Peyer's patch (tissue), 4 donors: ENCODE measurements around the gene DHODH. TPM values are rescaled to one million over a fixed set of nuclear protein-coding genes. Genes with fewer than 3 reads are reported as not detected.

Experiments used
- DNase-seq, 3 donors: peaks; one replicate each; pipeline ENCODE4 v3.0.0-alpha.2; 2017 to 2019
- H3K27ac ChIP-seq, 4 donors: fragments of 200-600 bp; sonication (generic); one replicate each; pipeline ENCODE4 v1.5.1; 2016 to 2019
- H3K27me3 ChIP-seq, 2 donors: fragments of 200-600 bp; sonication (generic); one replicate each; pipeline ENCODE4 v1.5.1; 2019
- H3K36me3 ChIP-seq, 3 donors: fragments of 200-600 bp; sonication (generic); one replicate each; pipeline ENCODE4 v1.5.1; 2016 to 2019
- H3K4me1 ChIP-seq, 4 donors: fragments of 200-600 bp; sonication (generic); one replicate each; pipeline ENCODE4 v1.5.1; 2016 to 2019
- H3K4me3 ChIP-seq, 4 donors: fragments of 200-600 bp; sonication (generic); 1 replicate in 3 of 4; 2 replicates in 1 of 4; pipeline ENCODE4 v1.5.1; 2016 to 2019; ENCODE audit warnings: mild to moderate bottlenecking in 1 of 4
- H3K9me3 ChIP-seq, 4 donors: fragments of 200-600 bp; sonication (generic); one replicate each; pipeline ENCODE4 v1.5.1; 2016 to 2019; ENCODE audit warnings: mild to moderate bottlenecking in 1 of 4
- CTCF ChIP-seq, 6 experiments: fragments of 450-650 bp in 4 of 6; fragments of 200-600 bp in 2 of 6; sonication (generic) in 1 of 6; IDR thresholded peaks; one replicate each; pipeline ENCODE4 v1.5.1; 2017 to 2019; ENCODE audit warnings: antibody characterized with exemption in 6 of 6, mild to moderate bottlenecking in 3 of 6, moderate library complexity in 1 of 6
- POLR2A ChIP-seq, 2 donors: fragments of 450-650 bp; IDR thresholded peaks; one replicate each; pipeline ENCODE4 v1.5.1; 2017; ENCODE audit warnings: antibody characterized with exemption in 2 of 2, mild to moderate bottlenecking in 2 of 2, moderate library complexity in 2 of 2
- total RNA-seq, 4 donors: library from RNA; depleted of rRNA; stranded (reverse); fragments of >200 nt; gene quantifications; one replicate each; pipeline ENCODE4 v1.1.0, GENCODE V29; 2016

Gene DHODH
- total RNA-seq, 4 donors from 2014 or later: 0.88 to 8.9 (median 5.8) TPM

DNA sequence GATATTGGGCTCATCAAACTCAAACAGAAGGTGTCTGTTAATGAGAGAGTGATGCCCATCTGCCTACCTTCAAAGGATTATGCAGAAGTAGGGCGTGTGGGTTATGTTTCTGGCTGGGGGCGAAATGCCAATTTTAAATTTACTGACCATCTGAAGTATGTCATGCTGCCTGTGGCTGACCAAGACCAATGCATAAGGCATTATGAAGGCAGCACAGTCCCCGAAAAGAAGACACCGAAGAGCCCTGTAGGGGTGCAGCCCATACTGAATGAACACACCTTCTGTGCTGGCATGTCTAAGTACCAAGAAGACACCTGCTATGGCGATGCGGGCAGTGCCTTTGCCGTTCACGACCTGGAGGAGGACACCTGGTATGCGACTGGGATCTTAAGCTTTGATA is 51.9 kb downstream of the DHODH start:
- no peak overlapping the region for H3K4me3 ChIP-seq
- DNase-seq: no peak
- H3K36me3 ChIP-seq: no peaks in the 10 kb centered on the region
- H3K9me3 ChIP-seq: no peaks in the 10 kb centered on the region
- TF ChIP-seq POLR2A (IDR thresholded peaks at IDR 0.05) (no peak), CTCF (IDR thresholded peaks at IDR 0.05) (no peak)
- no peaks in the 10 kb centered on the region for H3K4me1 ChIP-seq
- H3K27me3 ChIP-seq: no peaks in the 10 kb centered on the region
- no peak overlapping the region for H3K27ac ChIP-seq

GRCh38 chr16:72061564-72061963 is 53.0 kb downstream of the DHODH start:
- H3K27ac ChIP-seq: no peak overlapping the region
- TF ChIP-seq POLR2A (IDR thresholded peaks at IDR 0.05) (no peak), CTCF (IDR thresholded peaks at IDR 0.05) (no peak)
- DNase-seq: no peak
- H3K36me3 ChIP-seq: no peaks in the 10 kb centered on the region
- H3K9me3 ChIP-seq: no peaks in the 10 kb centered on the region
- no peaks in the 10 kb centered on the region for H3K27me3 ChIP-seq
- no peak overlapping the region for H3K4me3 ChIP-seq
- no peaks in the 10 kb centered on the region for H3K4me1 ChIP-seq

GRCh38 chr16:72064361-72064894 is 55.9 kb downstream of the DHODH start:
- no peak overlapping the region for H3K27ac ChIP-seq
- no peaks in the 10 kb centered on the region for H3K27me3 ChIP-seq
- H3K9me3 ChIP-seq: no peaks in the 10 kb centered on the region
- no peak for TF ChIP-seq POLR2A (IDR thresholded peaks at IDR 0.05)
- TF ChIP-seq CTCF (IDR thresholded peaks at IDR 0.05): no peak
- no peak for DNase-seq
- H3K4me1 ChIP-seq: no peaks in the 10 kb centered on the region
- H3K36me3 ChIP-seq: no peaks in the 10 kb centered on the region
- H3K4me3 ChIP-seq: no peak overlapping the region

- DNase-seq: no peak
- TF ChIP-seq CTCF (IDR thresholded peaks at IDR 0.05): peak in 5 of 6 experiments; percentile 2 to 66 (median 62)
- TF ChIP-seq POLR2A (IDR thresholded peaks at IDR 0.05): no peak
- H3K9me3 ChIP-seq: no peaks in the 10 kb centered on the region
- no peaks in the 10 kb centered on the region for H3K27me3 ChIP-seq
- H3K36me3 ChIP-seq: no peaks in the 10 kb centered on the region
- H3K4me3 ChIP-seq: no peak overlapping the region
- no peaks in the 10 kb centered on the region for H3K4me1 ChIP-seq
- no peak overlapping the region for H3K27ac ChIP-seq
Observed at GRCh38 chr16:72066747-72067146, 58.2 kb downstream of the DHODH start.

DNA sequence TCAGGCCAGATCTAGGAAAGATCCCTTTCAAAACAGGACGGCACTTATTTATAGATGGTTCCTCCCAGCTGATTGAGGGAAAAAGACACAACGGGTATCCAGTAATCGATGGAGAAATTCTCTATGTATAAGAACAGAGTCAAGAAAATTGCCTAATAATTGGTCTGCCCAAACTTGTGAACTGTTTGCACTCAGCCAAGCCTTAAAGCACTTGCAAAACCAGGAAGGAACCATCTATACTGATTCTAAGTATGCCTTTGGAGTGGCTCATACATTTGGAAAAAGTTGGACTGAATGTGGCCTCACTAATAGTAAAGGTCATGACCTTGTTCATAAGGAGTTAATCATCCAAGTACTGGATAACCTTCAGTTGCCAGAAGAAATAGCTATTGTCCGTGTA is 60.4 kb downstream of the DHODH start:
- TF ChIP-seq POLR2A (IDR thresholded peaks at IDR 0.05) (no peak), CTCF (IDR thresholded peaks at IDR 0.05) (no peak)
- no peaks in the 10 kb centered on the region for H3K9me3 ChIP-seq
- no peak overlapping the region for H3K27ac ChIP-seq
- no peak overlapping the region for H3K4me3 ChIP-seq
- H3K4me1 ChIP-seq: no peaks in the 10 kb centered on the region
- no peaks in the 10 kb centered on the region for H3K36me3 ChIP-seq
- DNase-seq: no peak
- H3K27me3 ChIP-seq: no peaks in the 10 kb centered on the region
